Hepatocyte (in vitro differentiated cells): ENCODE measurements around the gene KCNJ5. TPM values are rescaled to one million over a fixed set of nuclear protein-coding genes. Genes with fewer than 3 reads are reported as not detected.

Experiments used
- DNase-seq: peaks from one replicate; pipeline ENCODE4 v3.0.0-alpha.2; 2016; ENCODE audit warnings: low spot score
- H2AFZ ChIP-seq: fragments of 200-600 bp; sonication (generic); 2 replicates; pipeline ENCODE4 v1.6.0; 2016; ENCODE audit warnings: antibody characterized with exemption, mild to moderate bottlenecking
- H3K27ac ChIP-seq: fragments of 200-600 bp; sonication (generic); 2 replicates; pipeline ENCODE4 v1.5.1; 2016; ENCODE audit warnings: mild to moderate bottlenecking
- H3K27me3 ChIP-seq: fragments of 200-600 bp; sonication (generic); 2 replicates; pipeline ENCODE4 v1.6.1; 2016
- H3K36me3 ChIP-seq: fragments of 200-600 bp; sonication (generic); replicated peaks from 2 replicates; pipeline ENCODE4 v1.5.1; 2016; ENCODE audit warnings: low read depth; ENCODE audit not compliant: insufficient read depth
- H3K4me1 ChIP-seq: fragments of 200-600 bp; sonication (generic); 2 replicates; pipeline ENCODE4 v1.5.1; 2016; ENCODE audit warnings: mild to moderate bottlenecking, moderate library complexity; ENCODE audit not compliant: insufficient read depth
- H3K4me2 ChIP-seq: fragments of 200-600 bp; sonication (generic); 2 replicates; pipeline ENCODE4 v1.6.0; 2016
- H3K4me3 ChIP-seq: fragments of 200-600 bp; sonication (generic); 2 replicates; pipeline ENCODE4 v1.5.1; 2016; ENCODE audit warnings: mild to moderate bottlenecking
- H3K79me2 ChIP-seq: fragments of 200-600 bp; sonication (generic); 2 replicates; pipeline ENCODE4 v1.6.0; 2017; ENCODE audit warnings: mild to moderate bottlenecking
- H3K9me2 ChIP-seq: fragments of 200-600 bp; sonication (generic); replicated peaks from 2 replicates; pipeline ENCODE4 v1.6.0; 2017; ENCODE audit warnings: mild to moderate bottlenecking; ENCODE audit not compliant: insufficient read depth
- H3K9me3 ChIP-seq: fragments of 200-600 bp; sonication (generic); 2 replicates; pipeline ENCODE4 v1.5.1; 2016; ENCODE audit warnings: low read depth, mild to moderate bottlenecking
- H4K20me1 ChIP-seq: fragments of 200-600 bp; sonication (generic); 2 replicates; pipeline ENCODE4 v1.6.0; 2016; ENCODE audit warnings: mild to moderate bottlenecking; ENCODE audit not compliant: insufficient read depth, poor library complexity, severe bottlenecking
- EZH2 ChIP-seq: fragments of 200-600 bp; sonication (generic); IDR thresholded peaks from 2 replicates; pipeline ENCODE4 v1.6.1; 2016; ENCODE audit warnings: antibody characterized with exemption, mild to moderate bottlenecking, borderline replicate concordance
- EZH2phosphoT487 ChIP-seq: fragments of 200-600 bp; sonication (generic); IDR thresholded peaks from one replicate; pipeline ENCODE4 v1.6.1; 2018; ENCODE audit warnings: antibody characterized with exemption, mild to moderate bottlenecking, low read depth, moderate library complexity; ENCODE audit not compliant: unreplicated experiment, severe bottlenecking
- WGBS: methylation state at CpG from one replicate; pipeline ENCODE4 v1.1.6; 2016; ENCODE audit warnings: low lambda C conversion rate; ENCODE audit errors: missing lambda C conversion rate; 5-methylcytosine and 5-hydroxymethylcytosine counted together
- polyA plus RNA-seq: library from polyadenylated mRNA; unstranded; fragments of >200 nt; fragmentation: Nextera tagmentation; extraction: Ambion mirVana; gene quantifications from 2 replicates; pipeline ENCODE4 v1.2.1, GENCODE V29; 2016
- total RNA-seq: library from RNA; depleted of rRNA; stranded (reverse); fragments of >200 nt; gene quantifications from 2 replicates; pipeline ENCODE4 v1.2.3, GENCODE V29; 2014
- TF ChIP-seq, protein P1 (sequence below): fragments of 200-600 bp; sonication (generic); IDR thresholded peaks from 2 replicates; pipeline ENCODE4 v1.5.1; 2016; ENCODE audit warnings: antibody characterized with exemption, mild to moderate bottlenecking; ENCODE audit not compliant: poor library complexity

The KCNJ5 gene
- total and polyA plus RNA-seq, 2 experiments from 2014 or later: 1.00 to 1.2 TPM

DNA sequence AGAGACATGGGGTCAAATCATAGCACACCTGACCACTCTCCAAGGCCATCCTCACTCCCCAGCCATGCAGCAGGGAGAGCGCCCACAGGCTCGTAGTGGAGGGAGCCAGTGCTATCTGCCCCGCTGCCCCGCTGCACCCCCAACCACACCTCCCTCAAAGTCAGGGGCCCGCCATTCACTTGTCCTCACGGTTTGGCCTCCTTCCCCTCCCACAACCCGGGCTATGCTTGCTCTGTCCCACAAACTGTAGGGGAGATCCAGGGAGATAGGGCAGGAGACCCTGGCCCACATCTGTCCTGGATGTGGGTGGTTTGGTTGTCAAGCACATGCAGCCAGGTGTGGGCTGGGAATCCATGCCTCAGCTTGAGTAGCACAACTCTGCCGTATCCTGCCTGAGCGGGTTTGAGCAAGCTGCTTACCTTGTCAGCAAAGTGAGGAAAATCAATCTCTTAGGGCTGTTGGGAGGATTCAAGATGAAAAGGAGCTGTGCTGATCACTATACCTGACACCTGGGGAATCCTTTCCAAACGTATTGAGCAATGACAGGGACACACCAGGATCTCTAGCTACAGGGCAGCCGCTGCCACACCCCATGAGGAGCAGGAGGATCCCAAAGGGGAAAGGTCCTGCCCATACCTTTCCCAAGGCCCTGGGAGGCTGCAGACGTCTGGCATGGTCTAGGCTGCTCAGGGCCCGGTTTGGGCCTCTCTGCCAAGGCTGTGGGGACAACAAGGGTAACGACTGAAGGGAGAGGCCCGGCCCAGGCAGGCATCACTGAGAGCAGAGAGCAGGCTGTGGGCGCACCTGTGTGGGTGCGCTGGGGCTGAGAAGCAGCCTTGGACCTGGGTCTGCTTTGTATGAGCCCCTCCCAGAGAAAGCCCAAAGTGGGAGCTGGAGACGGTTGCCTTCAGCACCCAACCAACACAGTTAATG lies 23.3 kb downstream of the KCNJ5 start:
- Histone ChIP-seq H2AFZ (no peak overlapping the region), H3K27me3 (no peaks in the 10 kb centered on the region), H3K4me1 (no peaks in the 10 kb centered on the region), H3K4me2 (no peak overlapping the region), H3K4me3 (no peak overlapping the region), H3K9me2 (no peaks in the 10 kb centered on the region), H3K36me3 (no peaks in the 10 kb centered on the region), H3K9me3 (no peaks in the 10 kb centered on the region), H3K79me2 (no peaks in the 10 kb centered on the region), H3K27ac (no peak overlapping the region), H4K20me1 (no peaks in the 10 kb centered on the region)
- no peak for DNase-seq
- TF ChIP-seq EZH2 (no peak), EZH2phosphoT487 (no peak)
- TF ChIP-seq, protein P1, sequence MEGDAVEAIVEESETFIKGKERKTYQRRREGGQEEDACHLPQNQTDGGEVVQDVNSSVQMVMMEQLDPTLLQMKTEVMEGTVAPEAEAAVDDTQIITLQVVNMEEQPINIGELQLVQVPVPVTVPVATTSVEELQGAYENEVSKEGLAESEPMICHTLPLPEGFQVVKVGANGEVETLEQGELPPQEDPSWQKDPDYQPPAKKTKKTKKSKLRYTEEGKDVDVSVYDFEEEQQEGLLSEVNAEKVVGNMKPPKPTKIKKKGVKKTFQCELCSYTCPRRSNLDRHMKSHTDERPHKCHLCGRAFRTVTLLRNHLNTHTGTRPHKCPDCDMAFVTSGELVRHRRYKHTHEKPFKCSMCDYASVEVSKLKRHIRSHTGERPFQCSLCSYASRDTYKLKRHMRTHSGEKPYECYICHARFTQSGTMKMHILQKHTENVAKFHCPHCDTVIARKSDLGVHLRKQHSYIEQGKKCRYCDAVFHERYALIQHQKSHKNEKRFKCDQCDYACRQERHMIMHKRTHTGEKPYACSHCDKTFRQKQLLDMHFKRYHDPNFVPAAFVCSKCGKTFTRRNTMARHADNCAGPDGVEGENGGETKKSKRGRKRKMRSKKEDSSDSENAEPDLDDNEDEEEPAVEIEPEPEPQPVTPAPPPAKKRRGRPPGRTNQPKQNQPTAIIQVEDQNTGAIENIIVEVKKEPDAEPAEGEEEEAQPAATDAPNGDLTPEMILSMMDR: no peak
- WGBS: 83% methylated on average over 18 of the region's 18 CpGs

DNA sequence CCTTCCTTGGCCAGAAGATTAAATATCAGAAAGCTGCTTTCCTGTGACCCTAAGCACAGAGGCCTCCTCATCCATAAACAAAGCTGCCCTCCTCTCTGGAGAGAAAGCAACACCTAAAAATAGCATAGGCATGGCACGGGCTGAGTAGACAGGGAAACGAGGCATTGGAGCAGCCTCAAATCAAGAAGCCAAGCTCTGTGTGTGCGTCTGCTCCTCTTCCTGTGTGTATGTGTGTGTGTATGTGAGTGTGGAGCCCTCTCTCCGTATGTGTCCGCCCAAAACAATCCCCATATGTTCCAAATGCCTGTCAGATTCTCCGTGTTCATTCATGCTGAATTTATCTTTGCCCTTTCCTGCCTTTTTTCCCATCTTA lies 24.0 kb downstream of the KCNJ5 start:
- Histone ChIP-seq H3K27me3 (no peaks in the 10 kb centered on the region), H3K4me1 (no peaks in the 10 kb centered on the region), H3K9me3 (no peaks in the 10 kb centered on the region), H3K27ac (no peak overlapping the region), H3K4me3 (no peak overlapping the region), H2AFZ (no peak overlapping the region), H3K9me2 (no peaks in the 10 kb centered on the region), H3K36me3 (no peaks in the 10 kb centered on the region), H3K4me2 (no peak overlapping the region), H3K79me2 (no peaks in the 10 kb centered on the region), H4K20me1 (no peaks in the 10 kb centered on the region)
- 69% methylated on average over 6 of the region's 6 CpGs for WGBS
- TF ChIP-seq, protein P1: no peak
- TF ChIP-seq EZH2phosphoT487 (no peak), EZH2 (no peak)
- DNase-seq: no peak

DNA sequence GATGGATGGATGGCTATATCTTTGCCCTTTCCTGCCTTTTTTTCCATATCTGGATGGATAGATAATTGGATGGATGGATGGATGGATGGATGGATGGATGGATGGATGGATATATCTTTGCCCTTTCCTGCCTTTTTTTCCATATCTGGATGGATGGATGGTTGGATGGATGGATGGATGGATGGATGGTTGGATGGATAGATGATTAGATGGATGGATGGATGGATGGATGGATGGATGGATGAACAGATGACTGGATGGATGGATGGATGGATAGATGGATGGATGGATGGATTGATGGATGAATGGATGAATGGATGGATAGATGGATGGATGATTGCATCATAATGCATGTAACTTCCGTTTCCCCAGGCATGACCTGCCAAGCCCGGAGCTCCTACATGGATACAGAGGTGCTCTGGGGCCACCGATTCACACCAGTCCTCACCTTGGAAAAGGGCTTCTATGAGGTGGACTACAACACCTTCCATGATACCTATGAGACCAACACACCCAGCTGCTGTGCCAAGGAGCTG lies 24.9 kb downstream of the KCNJ5 start:
- Histone ChIP-seq H3K4me3 (no peak overlapping the region), H3K27ac (no peak overlapping the region), H3K9me2 (no peaks in the 10 kb centered on the region), H3K27me3 (no peaks in the 10 kb centered on the region), H3K4me2 (no peak overlapping the region), H2AFZ (no peak overlapping the region), H3K36me3 (no peaks in the 10 kb centered on the region), H3K9me3 (no peaks in the 10 kb centered on the region), H3K79me2 (no peaks in the 10 kb centered on the region), H4K20me1 (no peaks in the 10 kb centered on the region), H3K4me1 (no peaks in the 10 kb centered on the region)
- WGBS: 67% methylated on average over 3 of the region's 3 CpGs
- TF ChIP-seq EZH2phosphoT487 (no peak), EZH2 (no peak)
- TF ChIP-seq, protein P1: no peak
- no peak for DNase-seq
